ENCODE data around the gene SYCP3. TPM values are rescaled to one million over a fixed set of nuclear protein-coding genes. Genes with fewer than 3 reads are reported as not detected.

SYCP3 gene
- total RNA-seq, 1 experiment from 2014 or later = 0.16 TPM

DNA sequence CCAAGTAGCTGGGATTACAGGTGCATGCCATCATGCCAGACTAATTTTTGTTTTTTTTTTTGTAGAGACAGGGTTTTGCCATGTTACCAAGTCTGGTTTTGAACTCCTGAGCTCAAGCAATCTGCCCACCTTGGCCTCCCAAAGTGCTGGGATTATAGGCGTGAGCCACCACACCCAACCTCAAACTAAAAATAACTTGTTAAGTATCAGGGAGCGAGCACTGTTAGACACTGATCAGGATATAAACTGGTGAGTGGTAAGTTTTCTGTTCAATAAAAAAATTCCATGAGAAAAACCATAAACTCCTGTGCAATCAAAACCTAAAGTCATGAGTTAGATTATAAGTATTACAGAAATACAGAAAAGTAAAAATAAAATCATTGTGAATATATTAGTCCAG, 44.6 kb upstream of the SYCP3 start:
- H3K27me3 ChIP-seq (replicated peaks; ENCODE audit: control insufficient read depth, insufficient read depth, low read length) = no peaks in the 10 kb centered on the region
- ChIA-PET POLR2A (no interaction called here), CTCF (interaction anchor here (1.2 kb wide), 1 partner anchor 214 kb away, joined by 3 read pairs; no protein-coding TSS in a partner anchor)
- no peak for DNase-seq
- H3K9me3 ChIP-seq = no peaks in the 10 kb centered on the region
- TF ChIP-seq, protein P1, sequence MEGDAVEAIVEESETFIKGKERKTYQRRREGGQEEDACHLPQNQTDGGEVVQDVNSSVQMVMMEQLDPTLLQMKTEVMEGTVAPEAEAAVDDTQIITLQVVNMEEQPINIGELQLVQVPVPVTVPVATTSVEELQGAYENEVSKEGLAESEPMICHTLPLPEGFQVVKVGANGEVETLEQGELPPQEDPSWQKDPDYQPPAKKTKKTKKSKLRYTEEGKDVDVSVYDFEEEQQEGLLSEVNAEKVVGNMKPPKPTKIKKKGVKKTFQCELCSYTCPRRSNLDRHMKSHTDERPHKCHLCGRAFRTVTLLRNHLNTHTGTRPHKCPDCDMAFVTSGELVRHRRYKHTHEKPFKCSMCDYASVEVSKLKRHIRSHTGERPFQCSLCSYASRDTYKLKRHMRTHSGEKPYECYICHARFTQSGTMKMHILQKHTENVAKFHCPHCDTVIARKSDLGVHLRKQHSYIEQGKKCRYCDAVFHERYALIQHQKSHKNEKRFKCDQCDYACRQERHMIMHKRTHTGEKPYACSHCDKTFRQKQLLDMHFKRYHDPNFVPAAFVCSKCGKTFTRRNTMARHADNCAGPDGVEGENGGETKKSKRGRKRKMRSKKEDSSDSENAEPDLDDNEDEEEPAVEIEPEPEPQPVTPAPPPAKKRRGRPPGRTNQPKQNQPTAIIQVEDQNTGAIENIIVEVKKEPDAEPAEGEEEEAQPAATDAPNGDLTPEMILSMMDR (IDR thresholded peaks at IDR 0.05; ENCODE audit: insufficient read depth in 1 of 2, low read depth in 1 of 2, low read length in 1 of 2, severe bottlenecking in 1 of 2, unreplicated experiment in 1 of 2) = no peak
- peaks cover 11% of the 10 kb centered on the region for H3K36me3 Mint-ChIP-seq (ENCODE audit: insufficient read depth, unreplicated experiment)
- H3K27me3 Mint-ChIP-seq (ENCODE audit: insufficient read depth, unreplicated experiment) = no peaks in the 10 kb centered on the region
- H3K4me3 Mint-ChIP-seq (ENCODE audit: unreplicated experiment) = no peak overlapping the region
- H3K36me3 ChIP-seq (ENCODE audit: control insufficient read depth, insufficient read depth, low read length) = no peaks in the 10 kb centered on the region; the same call in 1 of the 2 replicates
- peaks cover 13% of the 10 kb centered on the region for H3K4me1 Mint-ChIP-seq (ENCODE audit: low read depth, unreplicated experiment)
- no peak overlapping the region for H3K27ac Mint-ChIP-seq (ENCODE audit: unreplicated experiment)
- BruUV-seq (replicated peaks) = no TSS peak
- no peak overlapping the region for H3K4me3 ChIP-seq (ENCODE audit: low read depth, low read length)
- intact Hi-C loops (cut with micrococcal nuclease; ENCODE audit: unreplicated experiment) = no loop called here
- peaks cover 4% of the 10 kb centered on the region; the same call in 1 of the 2 replicates for H3K4me1 ChIP-seq
- no peaks in the 10 kb centered on the region for H3K9me3 Mint-ChIP-seq (ENCODE audit: unreplicated experiment)

DNA sequence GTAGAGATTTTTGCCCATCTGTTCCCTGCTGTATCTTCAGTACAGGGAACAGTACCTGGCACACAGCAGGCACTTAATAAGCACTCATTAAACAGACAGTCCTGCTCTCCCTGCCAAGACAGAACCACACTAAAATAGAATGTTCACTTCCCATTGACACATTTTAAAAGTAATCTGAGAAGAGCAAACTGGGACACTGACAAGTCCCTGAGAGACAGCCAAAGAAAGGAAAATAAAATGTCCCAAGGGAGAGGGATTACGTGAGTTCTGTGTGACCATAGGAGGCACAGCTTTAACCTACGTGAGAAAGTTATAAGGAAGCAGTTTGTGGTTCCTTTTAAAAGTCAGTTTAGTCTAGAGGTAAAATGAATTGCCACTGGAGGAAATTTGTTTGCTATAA, 43.9 kb upstream of the SYCP3 start:
- intact Hi-C loops (cut with micrococcal nuclease; ENCODE audit: unreplicated experiment) = no loop called here
- Mint-ChIP-seq H3K36me3 (ENCODE audit: insufficient read depth, unreplicated experiment) (peaks cover 11% of the 10 kb centered on the region), H3K4me1 (ENCODE audit: low read depth, unreplicated experiment) (peaks cover 13% of the 10 kb centered on the region), H3K27ac (ENCODE audit: unreplicated experiment) (no peak overlapping the region), H3K27me3 (ENCODE audit: insufficient read depth, unreplicated experiment) (no peaks in the 10 kb centered on the region), H3K4me3 (ENCODE audit: unreplicated experiment) (no peak overlapping the region), H3K9me3 (ENCODE audit: unreplicated experiment) (no peaks in the 10 kb centered on the region)
- ChIA-PET POLR2A (no interaction called here), CTCF (no interaction called here)
- no peak for DNase-seq
- Histone ChIP-seq H3K9me3 (no peaks in the 10 kb centered on the region), H3K4me1 (peaks cover 4% of the 10 kb centered on the region; the same call in 1 of the 2 replicates), H3K36me3 (ENCODE audit: control insufficient read depth, insufficient read depth, low read length) (no peaks in the 10 kb centered on the region; the same call in 1 of the 2 replicates), H3K27me3 (replicated peaks; ENCODE audit: control insufficient read depth, insufficient read depth, low read length) (no peaks in the 10 kb centered on the region), H3K4me3 (ENCODE audit: low read depth, low read length) (no peak overlapping the region)
- TF ChIP-seq, protein P1 (IDR thresholded peaks at IDR 0.05; ENCODE audit: insufficient read depth in 1 of 2, low read depth in 1 of 2, low read length in 1 of 2, severe bottlenecking in 1 of 2, unreplicated experiment in 1 of 2) = no peak
- no TSS peak for BruUV-seq (replicated peaks)

DNA sequence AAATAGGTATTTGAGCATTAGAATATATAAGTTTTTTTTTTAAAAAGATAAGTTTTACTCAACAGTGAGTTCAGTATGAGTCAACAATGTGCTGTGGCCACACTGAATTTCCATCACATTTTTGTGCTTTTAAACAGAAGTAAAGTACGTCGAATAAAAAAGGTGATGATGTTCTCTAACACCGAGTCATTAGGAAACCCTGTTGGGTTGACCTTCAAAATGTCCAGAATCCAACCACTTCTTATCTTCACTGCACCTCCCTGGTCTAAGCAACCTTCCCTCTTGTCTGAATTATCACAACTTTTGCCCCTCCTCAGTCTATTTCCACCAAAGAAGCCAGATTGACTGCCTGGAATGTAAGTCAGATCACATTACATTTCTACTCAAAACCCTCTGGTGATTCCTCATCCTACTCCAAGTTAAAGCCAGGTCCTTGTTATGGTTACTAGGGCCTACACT, 43.0 kb upstream of the SYCP3 start:
- ChIA-PET CTCF (no interaction called here), POLR2A (no interaction called here)
- TF ChIP-seq, protein P1 (IDR thresholded peaks at IDR 0.05; ENCODE audit: insufficient read depth in 1 of 2, low read depth in 1 of 2, low read length in 1 of 2, severe bottlenecking in 1 of 2, unreplicated experiment in 1 of 2) = no peak
- no peak for DNase-seq
- Histone ChIP-seq H3K4me3 (ENCODE audit: low read depth, low read length) (no peak overlapping the region), H3K36me3 (ENCODE audit: control insufficient read depth, insufficient read depth, low read length) (no peaks in the 10 kb centered on the region; the same call in 1 of the 2 replicates), H3K9me3 (no peaks in the 10 kb centered on the region), H3K27me3 (replicated peaks; ENCODE audit: control insufficient read depth, insufficient read depth, low read length) (no peaks in the 10 kb centered on the region), H3K4me1 (peaks cover 4% of the 10 kb centered on the region; the same call in 1 of the 2 replicates)
- H3K36me3 Mint-ChIP-seq (ENCODE audit: insufficient read depth, unreplicated experiment) = peaks cover 13% of the 10 kb centered on the region
- peaks cover 13% of the 10 kb centered on the region for H3K4me1 Mint-ChIP-seq (ENCODE audit: low read depth, unreplicated experiment)
- no TSS peak for BruUV-seq (replicated peaks)
- intact Hi-C loops (cut with micrococcal nuclease; ENCODE audit: unreplicated experiment) = no loop called here
- no peaks in the 10 kb centered on the region for H3K27me3 Mint-ChIP-seq (ENCODE audit: insufficient read depth, unreplicated experiment)
- H3K27ac Mint-ChIP-seq (ENCODE audit: unreplicated experiment) = no peak overlapping the region
- H3K9me3 Mint-ChIP-seq (ENCODE audit: unreplicated experiment) = no peaks in the 10 kb centered on the region
- H3K4me3 Mint-ChIP-seq (ENCODE audit: unreplicated experiment) = no peak overlapping the region
